ENCODE results near the gene SAP30L. TPM values are rescaled to one million over a fixed set of nuclear protein-coding genes. Genes with fewer than 3 reads are reported as not detected.

SAP30L gene
- total and polyA plus RNA-seq, 7 donors = 17.8 to 51.7 (median 36.0) TPM

DNA sequence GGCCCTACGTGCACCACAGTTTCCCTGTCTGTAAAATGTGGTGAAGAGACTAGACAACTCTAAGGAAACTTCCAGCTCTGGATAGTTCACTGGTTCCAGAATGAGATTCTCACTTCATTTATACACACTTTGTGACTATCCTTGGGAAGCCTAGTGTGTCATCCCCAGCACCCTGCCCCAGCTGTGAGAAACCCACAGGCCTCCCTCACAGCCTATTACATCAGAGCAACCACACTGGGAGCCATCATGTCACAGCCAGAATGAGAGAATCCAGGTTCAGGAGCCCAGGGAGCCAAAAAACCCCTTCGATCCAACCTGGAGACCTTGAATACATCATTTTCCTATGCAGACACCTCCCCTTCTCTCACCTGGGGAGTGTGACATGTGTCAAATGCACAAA, 53.2 kb downstream of the SAP30L start:
- DNase-seq = no peak
- Histone ChIP-seq H3K4me3 (no peak overlapping the region), H3K27ac (no peak overlapping the region), H3K4me1 (no peaks in the 10 kb centered on the region), H3K27me3 (no peaks in the 10 kb centered on the region), H3K36me3 (no peaks in the 10 kb centered on the region), H3K9me3 (no peaks in the 10 kb centered on the region)
- TF ChIP-seq POLR2AphosphoS5 (IDR thresholded peaks at IDR 0.05) = no peak
- intact Hi-C loops (cut with DNase I) = no loop called here
- 88 to 91% methylated on average over 2 of the region's 2 CpGs for WGBS, 2 donors

DNA sequence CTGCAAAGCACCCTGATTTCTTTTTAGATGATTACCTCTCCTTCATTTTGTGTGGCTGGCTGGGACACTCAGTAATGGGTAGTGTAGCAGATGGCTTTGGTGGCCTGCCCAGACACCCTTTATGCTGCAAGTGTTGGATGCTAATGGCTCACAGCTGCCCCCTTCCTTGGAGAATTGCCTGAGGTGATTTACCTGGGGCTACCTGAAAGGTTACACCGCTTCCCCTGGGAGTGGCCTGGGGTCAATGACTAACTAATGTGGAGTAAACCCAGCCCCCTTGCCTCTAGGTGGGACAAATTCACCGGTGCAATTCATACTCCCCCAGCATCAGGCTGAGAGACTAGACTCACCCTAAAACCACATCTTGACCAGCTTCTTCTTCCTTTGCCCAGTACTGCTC, 55.8 kb downstream of the SAP30L start:
- Histone ChIP-seq H3K4me3 (no peak overlapping the region), H3K36me3 (no peaks in the 10 kb centered on the region), H3K9me3 (no peaks in the 10 kb centered on the region), H3K4me1 (peaks cover 0 to 14% (median 8%) of the 10 kb centered on the region in 4 donors), H3K27ac (no peak overlapping the region), H3K27me3 (no peaks in the 10 kb centered on the region)
- WGBS, 2 donors = 34 to 54% methylated on average over 2 of the region's 2 CpGs
- intact Hi-C loops (cut with DNase I) = no loop called here
- no peak for DNase-seq
- TF ChIP-seq EP300 (IDR thresholded peaks at IDR 0.05) (no peak), POLR2AphosphoS5 (IDR thresholded peaks at IDR 0.05) (no peak)
- TF ChIP-seq, protein P1, sequence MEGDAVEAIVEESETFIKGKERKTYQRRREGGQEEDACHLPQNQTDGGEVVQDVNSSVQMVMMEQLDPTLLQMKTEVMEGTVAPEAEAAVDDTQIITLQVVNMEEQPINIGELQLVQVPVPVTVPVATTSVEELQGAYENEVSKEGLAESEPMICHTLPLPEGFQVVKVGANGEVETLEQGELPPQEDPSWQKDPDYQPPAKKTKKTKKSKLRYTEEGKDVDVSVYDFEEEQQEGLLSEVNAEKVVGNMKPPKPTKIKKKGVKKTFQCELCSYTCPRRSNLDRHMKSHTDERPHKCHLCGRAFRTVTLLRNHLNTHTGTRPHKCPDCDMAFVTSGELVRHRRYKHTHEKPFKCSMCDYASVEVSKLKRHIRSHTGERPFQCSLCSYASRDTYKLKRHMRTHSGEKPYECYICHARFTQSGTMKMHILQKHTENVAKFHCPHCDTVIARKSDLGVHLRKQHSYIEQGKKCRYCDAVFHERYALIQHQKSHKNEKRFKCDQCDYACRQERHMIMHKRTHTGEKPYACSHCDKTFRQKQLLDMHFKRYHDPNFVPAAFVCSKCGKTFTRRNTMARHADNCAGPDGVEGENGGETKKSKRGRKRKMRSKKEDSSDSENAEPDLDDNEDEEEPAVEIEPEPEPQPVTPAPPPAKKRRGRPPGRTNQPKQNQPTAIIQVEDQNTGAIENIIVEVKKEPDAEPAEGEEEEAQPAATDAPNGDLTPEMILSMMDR (IDR thresholded peaks at IDR 0.05) = no peak

DNA sequence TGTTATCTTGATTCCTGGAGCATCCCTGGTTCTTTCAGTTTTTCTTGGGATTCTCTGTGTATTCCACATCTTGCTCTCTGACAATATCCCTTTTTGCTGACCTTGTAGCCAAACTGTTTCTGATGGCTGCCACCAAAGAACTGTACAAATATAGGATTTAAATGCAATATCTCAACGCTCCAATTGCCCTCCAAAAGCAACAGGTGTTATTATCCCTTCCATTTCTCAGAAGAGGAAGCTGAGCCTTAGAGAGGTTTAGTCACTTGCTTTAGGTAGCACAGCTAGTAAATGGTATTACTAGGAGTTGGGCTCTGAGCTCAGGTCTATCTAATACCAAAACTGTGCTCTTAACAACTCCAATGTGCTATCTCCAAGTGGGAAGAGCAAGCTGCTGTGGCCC, 56.4 kb downstream of the SAP30L start:
- no peak for DNase-seq
- Histone ChIP-seq H3K27ac (no peak overlapping the region), H3K9me3 (no peaks in the 10 kb centered on the region), H3K36me3 (no peaks in the 10 kb centered on the region), H3K27me3 (no peaks in the 10 kb centered on the region), H3K4me3 (no peak overlapping the region), H3K4me1 (peaks cover 0 to 14% (median 8%) of the 10 kb centered on the region in 4 donors)
- intact Hi-C loops (cut with DNase I) = no loop called here
- TF ChIP-seq, protein P1 (IDR thresholded peaks at IDR 0.05) = no peak
- TF ChIP-seq POLR2AphosphoS5 (IDR thresholded peaks at IDR 0.05) (no peak), EP300 (IDR thresholded peaks at IDR 0.05) (no peak), POLR2A (IDR thresholded peaks at IDR 0.05) (no peak)
- WGBS, 2 donors = 79 to 96% methylated on average over 1 of the region's 1 CpG

DNA sequence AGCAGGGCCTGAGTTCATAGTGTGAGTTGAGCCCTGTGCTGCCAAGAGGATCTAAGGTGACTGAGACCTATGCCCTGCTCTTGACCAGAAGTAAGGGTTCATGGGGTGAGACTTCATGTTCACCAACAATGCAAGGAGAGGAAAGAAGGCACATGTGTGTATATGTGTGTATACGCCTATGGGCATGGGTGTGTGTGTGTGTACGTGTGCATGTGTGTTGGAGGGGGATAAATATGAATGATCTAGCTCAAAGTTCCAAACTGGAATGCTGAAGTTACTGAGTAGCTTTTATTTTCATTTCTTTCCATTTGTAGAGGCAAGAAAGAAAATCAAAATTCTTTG, 57.9 kb downstream of the SAP30L start:
- intact Hi-C loops (cut with DNase I) = no loop called here
- WGBS, 2 donors = 91 to 95% methylated on average over 2 of the region's 2 CpGs
- TF ChIP-seq POLR2AphosphoS5 (IDR thresholded peaks at IDR 0.05) (no peak), EP300 (IDR thresholded peaks at IDR 0.05) (no peak), POLR2A (IDR thresholded peaks at IDR 0.05) (no peak)
- TF ChIP-seq, protein P1 (IDR thresholded peaks at IDR 0.05) = no peak

DNA sequence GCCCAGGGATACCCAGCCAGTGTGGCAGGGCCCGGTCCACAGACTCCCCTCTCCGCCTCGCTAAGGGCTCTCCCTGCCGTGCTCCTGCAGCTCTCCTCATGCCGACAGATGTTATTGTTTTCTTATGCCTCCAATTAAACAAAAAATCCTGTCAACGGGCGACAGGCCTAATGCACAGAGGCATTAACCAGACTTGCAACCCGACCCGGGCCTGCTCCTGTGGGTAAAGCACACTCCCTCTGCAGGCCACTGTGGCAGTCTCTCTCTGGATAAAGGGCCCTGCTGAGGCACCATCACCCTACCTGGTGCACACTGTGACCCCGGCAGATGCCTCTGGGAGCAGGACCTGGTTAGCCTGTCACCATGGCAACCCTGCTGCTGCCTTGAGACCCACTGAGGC, 59.8 kb downstream of the SAP30L start:
- H3K9me3 ChIP-seq = no peaks in the 10 kb centered on the region
- 79% methylated on average over 10 of the region's 10 CpGs for WGBS, 2 donors
- H3K4me1 ChIP-seq = peaks cover 0 to 14% (median 8%) of the 10 kb centered on the region in 4 donors
- peak overlapping the region in 1 of 4 donors; percentile 25 for H3K27ac ChIP-seq
- H3K27me3 ChIP-seq = no peaks in the 10 kb centered on the region
- peak; percentile 65 for DNase-seq
- no peak for TF ChIP-seq POLR2A (IDR thresholded peaks at IDR 0.05)
- TF ChIP-seq EP300 (IDR thresholded peaks at IDR 0.05) = no peak
- no peak for TF ChIP-seq POLR2AphosphoS5 (IDR thresholded peaks at IDR 0.05)
- TF ChIP-seq, protein P1 (IDR thresholded peaks at IDR 0.05) = peak in 3 of 4 experiments; percentile 11 to 27 (median 23)
- no peaks in the 10 kb centered on the region for H3K36me3 ChIP-seq
- intact Hi-C loops (cut with DNase I) = no loop called here
- H3K4me3 ChIP-seq = no peak overlapping the region

More for the DNA sequence above, 57.9 kb downstream of the SAP30L start:
- H3K36me3 ChIP-seq = no peaks in the 10 kb centered on the region
- DNase-seq = peak; percentile 12
- no peaks in the 10 kb centered on the region for H3K9me3 ChIP-seq
- H3K27ac ChIP-seq = no peak overlapping the region
- H3K27me3 ChIP-seq = no peaks in the 10 kb centered on the region
- H3K4me1 ChIP-seq = peaks cover 0 to 14% (median 8%) of the 10 kb centered on the region in 4 donors
- H3K4me3 ChIP-seq = no peak overlapping the region

All from sigmoid colon (tissue), 7 donors.